Heart right ventricle (tissue), 16 donors: ENCODE data around the gene SNRPD3. TPM values are rescaled to one million over a fixed set of nuclear protein-coding genes. Genes with fewer than 3 reads are reported as not detected.
A peak's percentile ranks its signal among the peaks of the same experiment; 100 is the strongest.
"Not testable (repeated sequence)": the region's sequence is repeated elsewhere in the genome, so short reads cannot be mapped to it uniquely, and the experiment has no call there.

Source experiments
- ATAC-seq, 8 donors: fragments of 200-7000 bp; cut with Tn5 transposase; one replicate each; pipeline ENCODE4 v1.9.1; 2020; ENCODE audit warnings: mild to moderate bottlenecking in 8 of 8, moderate library complexity in 8 of 8, moderate number of reproducible peaks in 1 of 8
- DNase-seq, 2 donors: peaks; one replicate each; pipeline ENCODE4 v3.0.0-alpha.2; 2020
- H3K27ac ChIP-seq, 10 donors: fragments of 200-600 bp; sonication (generic) in 2 of 10; one replicate each; pipeline versions ENCODE4 v1.5.0 to v1.8.0; 2020 to 2022; ENCODE audit warnings: mild to moderate bottlenecking in 3 of 10
- H3K27me3 ChIP-seq, 7 donors: fragments of 200-600 bp; one replicate each; pipeline ENCODE4 v1.8.0; 2021 to 2022; ENCODE audit warnings: mild to moderate bottlenecking in 2 of 7
- H3K36me3 ChIP-seq, 9 donors: fragments of 200-600 bp; sonication (generic) in 1 of 9; one replicate each; pipeline versions ENCODE4 v1.5.0 to v1.8.0; 2020 to 2022; ENCODE audit warnings: mild to moderate bottlenecking in 2 of 9
- H3K4me1 ChIP-seq, 9 donors: fragments of 200-600 bp; sonication (generic) in 1 of 9; one replicate each; pipeline versions ENCODE4 v1.5.0 to v1.8.0; 2020 to 2022; ENCODE audit warnings: mild to moderate bottlenecking in 4 of 9
- H3K4me3 ChIP-seq, 10 donors: fragments of 200-600 bp; sonication (generic) in 2 of 10; one replicate each; pipeline versions ENCODE4 v1.5.0 to v1.8.0; 2020 to 2022; ENCODE audit warnings: mild to moderate bottlenecking in 7 of 10, moderate library complexity in 2 of 10
- H3K9me3 ChIP-seq, 11 donors: fragments of 200-600 bp in 10 of 11; sonication (generic) in 2 of 11; one replicate each; pipeline versions ENCODE4 v1.5.0 to v1.8.0; 2013 to 2022; ENCODE audit warnings: mild to moderate bottlenecking in 2 of 11, control low read depth in 1 of 11, moderate library complexity in 1 of 11
- WGBS, 2 donors: extraction: QIAGEN DNeasy Blood & Tissue Kit; methylation state at CpG; one replicate each; pipeline ENCODE4 v1.1.7; 2013; ENCODE audit warnings: inconsistent platforms in 1 of 2; 5-methylcytosine and 5-hydroxymethylcytosine counted together
- intact Hi-C, 10 donors: fragments of 100-400 bp; cut with DNase I; formaldehyde crosslinking; loops; one replicate each; pipeline versions ENCODE4 v1.11.1 to v1.14.2; 2022
- polyA plus RNA-seq, 2 donors: library from polyadenylated mRNA; stranded (reverse); fragments of 200-250 nt; gene quantifications; one replicate each; pipeline ENCODE4 v1.2.3, GENCODE V29; 2013
- total RNA-seq, 10 donors: library from RNA; stranded (reverse); fragmentation: NEBNext Ultra II Directional in 3 of 10; extraction: Animal tissue kit (Norgen Biotek cat#: 25700) in 3 of 10; gene quantifications; one replicate each; pipeline versions ENCODE4 v1.2.1 to v1.2.4, GENCODE V29; 2021 to 2023
- TF ChIP-seq, protein P1 (sequence below), 9 donors: fragments of 200-600 bp; sonication (generic) in 2 of 9; IDR thresholded peaks; one replicate each; pipeline versions ENCODE4 v1.5.0 to v1.8.0; 2021 to 2022; ENCODE audit warnings: antibody characterized with exemption in 9 of 9, mild to moderate bottlenecking in 5 of 9, moderate library complexity in 1 of 9
- donor health status: Arrhythmogenic right ventricular cardiomyopathy.
- donor health status: ischemic (EF 13 %, LVEDD 7.1; RV severe dilation, severe dysfunction).
- donor health status: healthy with polysubstance abuse.
- donor health status: DM: no; HTN: yes; CAD: no.
- donor health status: DM: no; HTN: no; CAD: no.
- donor health status: ischemic (EF 25% LVEDD 6.9; RV normal size, moderate dysfunction).
- donor health status: ischemic (EF 25% LVEDD 5.7; RV mildly dilated, moderate dysfunction).
- donor health status: healthy.
- donor health status: DM: yes; HTN: yes; CAD: no.
- donor health status: Ischemic cardiomyopathy.
- donor health status: ischemic (EF 35%, LVEDD 5.7; RV mildly dilated, moderate dysfunction).
- donor health status: nonischemic (EF 11% LVEDD 7.7; RV severe dilation, severe dysfunction).
- donor health status: DM: yes; HTN: yes; CAD: no.
- donor health status: PGD.
- donor health status: ischemic (EF 29% LVEDD 5.4; RV normal size, mild dysfunction).
- donor health status: nonischemic (EF 23%, LVEDD 6.1; RV moderate dilation, normal function).

Gene SNRPD3
- total and polyA plus RNA-seq, 12 donors, result 47.3 to 127 (median 74.0) TPM

DNA sequence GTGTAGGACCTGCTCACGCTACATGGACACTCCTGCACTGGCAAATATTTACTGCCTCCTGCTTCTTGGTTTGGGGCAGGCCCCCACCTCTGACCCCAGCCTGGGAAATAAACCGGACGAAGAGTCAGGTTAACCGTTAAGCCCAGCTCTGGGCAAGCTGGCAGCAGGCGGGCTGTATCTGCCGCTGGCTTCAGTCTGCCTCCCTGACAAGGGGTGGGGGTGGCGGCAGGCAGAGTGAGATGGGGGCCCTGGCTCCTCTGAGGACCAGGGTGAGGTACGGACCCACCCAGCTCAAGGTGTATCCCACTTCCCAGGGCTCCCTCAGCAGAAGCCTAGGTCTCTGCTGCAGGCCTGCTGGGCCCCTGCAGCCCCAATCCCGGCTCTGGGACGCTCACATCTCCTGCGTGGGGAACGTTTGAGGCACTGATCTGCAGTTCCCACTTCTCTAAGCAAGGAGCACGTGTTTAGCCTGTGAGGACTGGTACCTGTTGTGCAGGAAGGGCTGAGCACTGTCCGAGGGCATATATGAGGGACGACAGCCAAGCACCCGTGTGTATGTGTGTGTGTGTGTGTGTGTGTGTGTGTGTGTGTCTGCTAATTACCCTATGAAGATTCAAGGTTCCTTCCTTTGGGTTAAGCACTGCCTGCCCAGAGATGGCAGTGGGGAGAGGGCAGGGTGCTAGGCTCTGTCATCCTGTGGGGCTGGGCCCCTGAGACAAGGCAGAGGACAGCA lies 38.2 kb downstream of the SNRPD3 start:
- H3K27ac ChIP-seq, result peak overlapping the region in 7 of 10 donors; percentile 67 to 77 (median 71)
- TF ChIP-seq, protein P1, sequence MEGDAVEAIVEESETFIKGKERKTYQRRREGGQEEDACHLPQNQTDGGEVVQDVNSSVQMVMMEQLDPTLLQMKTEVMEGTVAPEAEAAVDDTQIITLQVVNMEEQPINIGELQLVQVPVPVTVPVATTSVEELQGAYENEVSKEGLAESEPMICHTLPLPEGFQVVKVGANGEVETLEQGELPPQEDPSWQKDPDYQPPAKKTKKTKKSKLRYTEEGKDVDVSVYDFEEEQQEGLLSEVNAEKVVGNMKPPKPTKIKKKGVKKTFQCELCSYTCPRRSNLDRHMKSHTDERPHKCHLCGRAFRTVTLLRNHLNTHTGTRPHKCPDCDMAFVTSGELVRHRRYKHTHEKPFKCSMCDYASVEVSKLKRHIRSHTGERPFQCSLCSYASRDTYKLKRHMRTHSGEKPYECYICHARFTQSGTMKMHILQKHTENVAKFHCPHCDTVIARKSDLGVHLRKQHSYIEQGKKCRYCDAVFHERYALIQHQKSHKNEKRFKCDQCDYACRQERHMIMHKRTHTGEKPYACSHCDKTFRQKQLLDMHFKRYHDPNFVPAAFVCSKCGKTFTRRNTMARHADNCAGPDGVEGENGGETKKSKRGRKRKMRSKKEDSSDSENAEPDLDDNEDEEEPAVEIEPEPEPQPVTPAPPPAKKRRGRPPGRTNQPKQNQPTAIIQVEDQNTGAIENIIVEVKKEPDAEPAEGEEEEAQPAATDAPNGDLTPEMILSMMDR (IDR thresholded peaks at IDR 0.05), result no peak
- H3K4me1 ChIP-seq, result peaks cover 0 to 18% (median 9%) of the 10 kb centered on the region in 9 donors
- intact Hi-C loops, result no loop called here
- H3K9me3 ChIP-seq, result no peaks in the 10 kb centered on the region
- no peak overlapping the region for H3K4me3 ChIP-seq
- peak in 2 of 8 donors; percentile 4 to 19 for ATAC-seq
- no peak for DNase-seq
- H3K27me3 ChIP-seq, result no peaks in the 10 kb centered on the region
- 82 to 87% methylated on average over 16 of the region's 16 CpGs for WGBS, 2 donors
- H3K36me3 ChIP-seq, result peaks cover 0 to 7% (median 0%) of the 10 kb centered on the region in 9 donors

DNA sequence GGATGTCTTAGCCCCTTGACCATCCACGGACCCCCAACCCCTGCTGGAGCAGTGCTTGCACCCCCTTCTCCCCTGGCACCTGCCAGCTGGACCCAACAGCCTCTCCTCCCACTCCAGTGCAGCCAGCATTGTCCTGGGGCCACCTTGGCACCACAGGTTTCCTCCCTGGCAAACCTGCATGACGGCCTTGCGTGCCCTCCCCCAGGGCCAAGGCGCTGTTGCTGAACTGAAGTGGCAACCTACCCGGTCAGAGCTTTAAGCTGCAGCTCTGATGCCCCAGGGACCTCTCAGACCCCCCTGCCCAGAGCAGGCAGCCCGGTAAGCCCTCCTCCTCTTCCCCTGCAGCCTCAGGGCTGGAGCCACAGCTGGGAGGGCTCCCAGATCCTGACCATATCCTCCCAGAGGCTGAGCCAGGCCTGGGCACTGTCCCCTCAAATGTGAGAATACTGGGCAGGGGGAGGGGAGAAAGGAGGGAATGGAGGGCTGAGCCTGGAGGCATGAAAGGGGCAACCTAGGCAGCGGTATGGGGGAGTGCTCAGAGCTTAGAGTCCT lies 38.8 kb downstream of the SNRPD3 start:
- H3K4me1 ChIP-seq, result peaks cover 0 to 18% (median 9%) of the 10 kb centered on the region in 9 donors
- 82 to 88% methylated on average over 7 of the region's 7 CpGs for WGBS, 2 donors
- no peak overlapping the region for H3K4me3 ChIP-seq
- intact Hi-C loops, result no loop called here
- TF ChIP-seq, protein P1 (IDR thresholded peaks at IDR 0.05), result no peak
- ATAC-seq, result no peak
- no peaks in the 10 kb centered on the region for H3K9me3 ChIP-seq
- peaks cover 0 to under 1% (median 0%) of the 10 kb centered on the region in 9 donors for H3K36me3 ChIP-seq
- DNase-seq, result no peak
- no peak overlapping the region for H3K27ac ChIP-seq
- H3K27me3 ChIP-seq, result no peaks in the 10 kb centered on the region

DNA sequence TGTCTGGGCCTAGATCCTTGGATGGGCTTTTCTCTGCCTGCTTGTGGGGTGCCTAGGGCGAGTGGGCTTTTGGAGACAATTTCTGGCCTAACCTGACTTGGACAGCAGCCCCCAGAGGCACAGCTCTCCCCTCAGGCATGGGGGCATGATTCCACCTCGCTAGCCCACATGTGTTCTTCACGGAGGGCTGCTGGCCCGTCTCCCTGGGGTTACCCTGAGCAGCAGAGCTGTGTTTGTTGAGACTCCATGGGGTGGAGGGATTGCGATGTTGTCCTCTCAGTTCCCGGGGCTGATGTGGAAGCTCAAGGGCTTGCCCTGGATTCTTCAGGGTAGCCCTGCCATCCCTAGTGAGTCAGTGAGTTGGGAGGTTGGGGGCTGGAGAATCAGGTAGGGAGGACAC lies 39.4 kb downstream of the SNRPD3 start:
- DNase-seq (no peak), ATAC-seq (no peak)
- Histone ChIP-seq H3K4me3 (no peak overlapping the region), H3K27me3 (no peaks in the 10 kb centered on the region), H3K4me1 (peaks cover 0 to 18% (median 9%) of the 10 kb centered on the region in 9 donors), H3K9me3 (no peaks in the 10 kb centered on the region), H3K27ac (no peak overlapping the region), H3K36me3 (no peaks in the 10 kb centered on the region)
- TF ChIP-seq, protein P1 (IDR thresholded peaks at IDR 0.05), result no peak
- 95 to 97% methylated on average over 6 of the region's 6 CpGs for WGBS, 2 donors
- intact Hi-C loops, result no loop called here

DNA sequence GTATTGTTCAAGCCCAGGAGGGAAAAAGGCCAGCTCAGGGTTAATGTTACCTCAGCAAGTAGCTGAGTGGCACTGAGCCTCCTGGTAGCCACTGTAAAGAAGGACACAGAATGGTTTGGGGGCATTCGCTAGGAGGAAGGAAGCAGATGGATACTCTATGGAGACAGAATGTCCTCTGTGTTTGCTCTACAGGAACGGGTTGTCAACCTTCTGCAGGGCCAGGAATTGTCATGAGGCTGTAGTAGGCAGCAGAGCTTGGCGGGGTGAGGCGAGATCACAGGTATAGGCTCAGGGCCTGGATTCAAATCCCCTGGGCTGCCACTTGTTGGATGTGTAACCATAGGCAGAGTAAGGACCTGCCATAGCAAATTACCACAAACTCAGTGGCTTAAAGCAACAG lies 40.1 kb downstream of the SNRPD3 start:
- Histone ChIP-seq H3K36me3 (no peaks in the 10 kb centered on the region), H3K4me1 (peaks cover 0 to 18% (median 9%) of the 10 kb centered on the region in 9 donors), H3K4me3 (no peak overlapping the region), H3K27ac (no peak overlapping the region), H3K9me3 (no peaks in the 10 kb centered on the region), H3K27me3 (no peaks in the 10 kb centered on the region)
- WGBS, 2 donors, result 89 to 95% methylated on average over 4 of the region's 4 CpGs
- TF ChIP-seq, protein P1 (IDR thresholded peaks at IDR 0.05), result no peak
- intact Hi-C loops, result no loop called here
- ATAC-seq (no peak), DNase-seq (no peak)

DNA sequence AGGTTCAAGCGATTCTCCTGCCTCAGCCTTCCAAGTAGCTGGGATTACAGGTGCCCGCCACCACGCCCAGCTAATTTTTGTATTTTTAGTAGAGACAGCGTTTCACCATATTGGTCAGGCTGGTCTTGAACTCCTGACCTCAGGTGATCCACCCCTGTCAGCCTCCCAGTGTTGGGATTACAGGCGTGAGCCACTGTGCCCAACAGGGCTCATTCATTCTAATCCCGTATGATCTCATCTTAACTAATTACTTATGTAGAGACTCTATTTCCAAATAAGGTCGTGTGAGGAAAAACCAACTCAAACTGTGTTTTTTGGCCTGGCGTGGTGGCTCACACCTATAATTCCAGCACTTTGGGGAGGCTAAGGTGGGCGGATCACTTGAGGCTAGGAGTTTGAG lies 41.3 kb downstream of the SNRPD3 start:
- H3K27ac ChIP-seq, intact Hi-C loops, ATAC-seq, DNase-seq, H3K9me3 ChIP-seq, H3K27me3 ChIP-seq, H3K36me3 ChIP-seq, H3K4me3 ChIP-seq: not testable (repeated sequence)
- WGBS, 2 donors, result 88 to 96% methylated on average over 9 of the region's 9 CpGs
- peaks cover 0 to 21% (median 12%) of the 10 kb centered on the region in 9 donors for H3K4me1 ChIP-seq
